Peyer's patch (tissue), 4 donors: Measurements from ENCODE around the gene UBAC2. TPM values are rescaled to one million over a fixed set of nuclear protein-coding genes. Genes with fewer than 3 reads are reported as not detected.

Experiments used
- DNase-seq, 3 donors: peaks; one replicate each; pipeline ENCODE4 v3.0.0-alpha.2; 2017 to 2019
- H3K27ac ChIP-seq, 4 donors: fragments of 200-600 bp; sonication (generic); one replicate each; pipeline ENCODE4 v1.5.1; 2016 to 2019
- H3K27me3 ChIP-seq, 2 donors: fragments of 200-600 bp; sonication (generic); one replicate each; pipeline ENCODE4 v1.5.1; 2019
- H3K36me3 ChIP-seq, 3 donors: fragments of 200-600 bp; sonication (generic); one replicate each; pipeline ENCODE4 v1.5.1; 2016 to 2019
- H3K4me1 ChIP-seq, 4 donors: fragments of 200-600 bp; sonication (generic); one replicate each; pipeline ENCODE4 v1.5.1; 2016 to 2019
- H3K4me3 ChIP-seq, 4 donors: fragments of 200-600 bp; sonication (generic); 1 replicate in 3 of 4; 2 replicates in 1 of 4; pipeline ENCODE4 v1.5.1; 2016 to 2019; ENCODE audit warnings: mild to moderate bottlenecking in 1 of 4
- H3K9me3 ChIP-seq, 4 donors: fragments of 200-600 bp; sonication (generic); one replicate each; pipeline ENCODE4 v1.5.1; 2016 to 2019; ENCODE audit warnings: mild to moderate bottlenecking in 1 of 4
- CTCF ChIP-seq, 6 experiments: fragments of 450-650 bp in 4 of 6; fragments of 200-600 bp in 2 of 6; sonication (generic) in 1 of 6; IDR thresholded peaks; one replicate each; pipeline ENCODE4 v1.5.1; 2017 to 2019; ENCODE audit warnings: antibody characterized with exemption in 6 of 6, mild to moderate bottlenecking in 3 of 6, moderate library complexity in 1 of 6
- POLR2A ChIP-seq, 2 donors: fragments of 450-650 bp; IDR thresholded peaks; one replicate each; pipeline ENCODE4 v1.5.1; 2017; ENCODE audit warnings: antibody characterized with exemption in 2 of 2, mild to moderate bottlenecking in 2 of 2, moderate library complexity in 2 of 2
- total RNA-seq, 4 donors: library from RNA; depleted of rRNA; stranded (reverse); fragments of >200 nt; gene quantifications; one replicate each; pipeline ENCODE4 v1.1.0, GENCODE V29; 2016

UBAC2 gene
- total RNA-seq, 4 donors from 2014 or later: 38.8 to 67.8 (median 63.4) TPM

- no peaks in the 10 kb centered on the region for H3K27me3 ChIP-seq
- TF ChIP-seq CTCF (IDR thresholded peaks at IDR 0.05): no peak
- no peak for TF ChIP-seq POLR2A (IDR thresholded peaks at IDR 0.05)
- peaks cover 0 to 44% (median 24%) of the 10 kb centered on the region in 4 donors for H3K4me1 ChIP-seq
- DNase-seq: peak in 1 of 3 donors; percentile 67
- H3K4me3 ChIP-seq: no peak overlapping the region
- no peaks in the 10 kb centered on the region for H3K36me3 ChIP-seq
- H3K27ac ChIP-seq: peak overlapping the region; percentile 38 to 58 (median 50)
- no peaks in the 10 kb centered on the region for H3K9me3 ChIP-seq
These were observed 85.0 kb downstream of the UBAC2 start for GRCh38 chr13:99285432-99286182.

GRCh38 chr13:99287551-99287950 lies 86.9 kb downstream of the UBAC2 start:
- Histone ChIP-seq H3K27me3 (no peaks in the 10 kb centered on the region), H3K4me1 (peaks cover 0 to 37% (median 15%) of the 10 kb centered on the region in 4 donors), H3K9me3 (no peaks in the 10 kb centered on the region), H3K4me3 (no peak overlapping the region), H3K36me3 (no peaks in the 10 kb centered on the region), H3K27ac (peak overlapping the region in 3 of 4 donors; percentile 6 to 25 (median 12))
- TF ChIP-seq POLR2A (IDR thresholded peaks at IDR 0.05) (no peak), CTCF (IDR thresholded peaks at IDR 0.05) (no peak)
- DNase-seq: no peak

- Histone ChIP-seq H3K27me3 (no peaks in the 10 kb centered on the region), H3K27ac (peak overlapping the region; percentile 6 to 43 (median 18)), H3K4me1 (peaks cover 0 to 31% (median 12%) of the 10 kb centered on the region in 4 donors), H3K4me3 (no peak overlapping the region), H3K36me3 (no peaks in the 10 kb centered on the region), H3K9me3 (no peaks in the 10 kb centered on the region)
- peak in 1 of 3 donors; percentile 42 for DNase-seq
- no peak for TF ChIP-seq POLR2A (IDR thresholded peaks at IDR 0.05)
- no peak for TF ChIP-seq CTCF (IDR thresholded peaks at IDR 0.05)
These were observed 87.4 kb downstream of the UBAC2 start for GRCh38 chr13:99288089-99288488.

- TF ChIP-seq POLR2A (IDR thresholded peaks at IDR 0.05) (no peak), CTCF (IDR thresholded peaks at IDR 0.05) (no peak)
- peaks cover 0 to 26% (median 12%) of the 10 kb centered on the region in 4 donors for H3K4me1 ChIP-seq
These were observed 88.6 kb downstream of the UBAC2 start for GRCh38 chr13:99289271-99289670.

GRCh38 chr13:99289674-99290337 lies 89.2 kb downstream of the UBAC2 start:
- H3K4me3 ChIP-seq: no peak overlapping the region
- no peak overlapping the region for H3K27ac ChIP-seq
- DNase-seq: no peak
- peaks cover 0 to 28% (median 14%) of the 10 kb centered on the region in 4 donors for H3K4me1 ChIP-seq
- no peaks in the 10 kb centered on the region for H3K27me3 ChIP-seq
- TF ChIP-seq CTCF (IDR thresholded peaks at IDR 0.05) (no peak), POLR2A (IDR thresholded peaks at IDR 0.05) (no peak)
- no peaks in the 10 kb centered on the region for H3K9me3 ChIP-seq
- H3K36me3 ChIP-seq: no peaks in the 10 kb centered on the region

More at GRCh38 chr13:99289271-99289670, 88.6 kb downstream of the UBAC2 start:
- Histone ChIP-seq H3K4me3 (no peak overlapping the region), H3K27me3 (no peaks in the 10 kb centered on the region), H3K9me3 (no peaks in the 10 kb centered on the region), H3K27ac (peak overlapping the region in 1 of 4 donors; percentile 21), H3K36me3 (no peaks in the 10 kb centered on the region)
- no peak for DNase-seq
